Kidney (tissue), 14 donors: Measurements from ENCODE around the gene FHOD3. TPM values are rescaled to one million over a fixed set of nuclear protein-coding genes. Genes with fewer than 3 reads are reported as not detected.

Experiments used
- DNase-seq, 5 donors: peaks; one replicate each; pipeline ENCODE4 v3.0.0-alpha.2; 2013 to 2020
- FAIRE-seq: peaks from 2 replicates; lab custom pipeline; 2012; peaks lifted over from hg19 to GRCh38; lab: Jason Lieb, UNC
- H3K27ac ChIP-seq, 2 donors: one replicate each; pipeline ENCODE4 v1.7.0; 2013; ENCODE audit warnings: low read depth in 2 of 2, low read length in 2 of 2, inconsistent platforms in 1 of 2
- H3K27me3 ChIP-seq: one replicate; pipeline ENCODE4 v1.7.1; 2013; ENCODE audit warnings: low read length, inconsistent platforms; ENCODE audit not compliant: control insufficient read depth, insufficient read depth
- H3K36me3 ChIP-seq, 3 donors: one replicate each; pipeline versions ENCODE4 v1.7.0 to v1.7.1; 2013; ENCODE audit warnings: low read length in 3 of 3, control low read depth in 1 of 3, inconsistent platforms in 1 of 3; ENCODE audit not compliant: insufficient read depth in 3 of 3, control insufficient read depth in 2 of 3
- H3K4me1 ChIP-seq, 3 donors: one replicate each; pipeline versions ENCODE4 v1.7.0 to v1.7.1; 2013; ENCODE audit warnings: low read length in 3 of 3, inconsistent platforms in 1 of 3, low read depth in 1 of 3; ENCODE audit not compliant: control insufficient read depth in 2 of 3, insufficient read depth in 2 of 3
- H3K4me3 ChIP-seq, 3 donors: one replicate each; pipeline versions ENCODE4 v1.7.0 to v1.8.1; 2013; ENCODE audit warnings: low read length in 3 of 3, control low read depth in 1 of 3, inconsistent platforms in 1 of 3
- H3K9ac ChIP-seq, 3 donors: one replicate each; pipeline versions ENCODE4 v1.7.0 to v1.7.1; 2013; ENCODE audit warnings: low read length in 3 of 3, control low read depth in 1 of 3, inconsistent platforms in 1 of 3
- H3K9me3 ChIP-seq, 3 donors: one replicate each; pipeline versions ENCODE4 v1.7.0 to v1.7.1; 2013; ENCODE audit warnings: low read length in 3 of 3, control low read depth in 1 of 3, inconsistent platforms in 1 of 3; ENCODE audit not compliant: control insufficient read depth in 2 of 3, insufficient read depth in 1 of 3
- intact Hi-C: fragments of 100-400 bp; cut with DNase I; formaldehyde crosslinking; loops from one replicate; pipeline ENCODE4 v1.11.1; 2022
- polyA plus RNA-seq: library from polyadenylated mRNA; stranded (reverse); fragments of 350-450 nt; fragmentation: Illumina TruSeq; extraction: RNeasy Lipid Tissue Mini Kit (QIAGEN cat#74804); gene quantifications from one replicate; pipeline ENCODE4 v1.2.3, GENCODE V29; 2014; ENCODE audit warnings: low read depth, low replicate concordance; ENCODE audit not compliant: insufficient read depth
- total RNA-seq: library from RNA; stranded (reverse); fragmentation: NEBNext Ultra II Directional; extraction: Animal tissue kit (Norgen Biotek cat#: 25700); gene quantifications from one replicate; pipeline ENCODE4 v1.2.1, GENCODE V29; 2021
- TF ChIP-seq, protein P1 (sequence below): IDR thresholded peaks from 3 replicates; pipeline ENCODE4 v1.5.1; 2012; ENCODE audit warnings: mild to moderate bottlenecking, moderate library complexity, borderline replicate concordance; ENCODE audit not compliant: insufficient read depth; ENCODE audit errors: extremely low read depth
- donor health status: control.
- donor health status: control.
- donor health status: control.
- donor health status: control.
- donor health status: control.
- donor health status: DM: yes; HTN: yes; CAD: no.
- donor health status: Normal renal cell carcinoma (clear cell type).

FHOD3 gene
- total and polyA plus RNA-seq, 2 donors from 2014 or later = 21.5 to 28.0 TPM

GRCh38 chr18:36485772-36486171 is 188.3 kb downstream of the FHOD3 start:
- no peak for FAIRE-seq
- intact Hi-C loops = no loop called here
- H3K27me3 ChIP-seq = no peaks in the 10 kb centered on the region
- TF ChIP-seq, protein P1, sequence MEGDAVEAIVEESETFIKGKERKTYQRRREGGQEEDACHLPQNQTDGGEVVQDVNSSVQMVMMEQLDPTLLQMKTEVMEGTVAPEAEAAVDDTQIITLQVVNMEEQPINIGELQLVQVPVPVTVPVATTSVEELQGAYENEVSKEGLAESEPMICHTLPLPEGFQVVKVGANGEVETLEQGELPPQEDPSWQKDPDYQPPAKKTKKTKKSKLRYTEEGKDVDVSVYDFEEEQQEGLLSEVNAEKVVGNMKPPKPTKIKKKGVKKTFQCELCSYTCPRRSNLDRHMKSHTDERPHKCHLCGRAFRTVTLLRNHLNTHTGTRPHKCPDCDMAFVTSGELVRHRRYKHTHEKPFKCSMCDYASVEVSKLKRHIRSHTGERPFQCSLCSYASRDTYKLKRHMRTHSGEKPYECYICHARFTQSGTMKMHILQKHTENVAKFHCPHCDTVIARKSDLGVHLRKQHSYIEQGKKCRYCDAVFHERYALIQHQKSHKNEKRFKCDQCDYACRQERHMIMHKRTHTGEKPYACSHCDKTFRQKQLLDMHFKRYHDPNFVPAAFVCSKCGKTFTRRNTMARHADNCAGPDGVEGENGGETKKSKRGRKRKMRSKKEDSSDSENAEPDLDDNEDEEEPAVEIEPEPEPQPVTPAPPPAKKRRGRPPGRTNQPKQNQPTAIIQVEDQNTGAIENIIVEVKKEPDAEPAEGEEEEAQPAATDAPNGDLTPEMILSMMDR = no peak
- H3K4me1 ChIP-seq = no peaks in the 10 kb centered on the region
- H3K36me3 ChIP-seq = no peaks in the 10 kb centered on the region
- no peak overlapping the region for H3K9ac ChIP-seq
- H3K4me3 ChIP-seq = no peak overlapping the region
- H3K27ac ChIP-seq = no peak overlapping the region
- no peak for DNase-seq
- no peaks in the 10 kb centered on the region for H3K9me3 ChIP-seq

DNA sequence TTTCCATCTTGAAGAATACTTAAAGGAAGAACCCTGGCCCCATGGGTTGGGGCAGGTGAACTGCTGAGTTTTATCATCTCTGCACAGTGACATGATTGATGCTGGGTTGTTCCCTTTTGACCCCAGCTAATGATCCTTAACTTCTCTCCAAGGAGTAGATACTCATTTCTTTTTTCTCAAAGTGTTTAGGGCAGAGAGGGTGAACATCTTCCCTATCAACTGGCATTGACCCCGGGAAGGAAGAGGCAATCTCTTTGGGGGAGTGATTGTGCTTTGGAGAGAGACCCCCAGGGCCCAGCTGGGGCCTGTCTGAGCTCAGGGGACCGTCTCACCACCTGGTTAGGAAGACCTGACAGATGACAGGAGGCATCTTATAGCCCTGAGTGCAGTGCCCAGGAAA is 190.6 kb downstream of the FHOD3 start:
- TF ChIP-seq, protein P1 = no peak
- DNase-seq = peak in 3 of 5 donors; percentile 55 to 76 (median 62)
- intact Hi-C loops = no loop called here
- no peak overlapping the region for H3K27ac ChIP-seq
- H3K4me1 ChIP-seq = peaks cover 0 to 7% (median 0%) of the 10 kb centered on the region in 3 donors
- H3K36me3 ChIP-seq = no peaks in the 10 kb centered on the region
- no peaks in the 10 kb centered on the region for H3K27me3 ChIP-seq
- no peak for FAIRE-seq
- H3K9me3 ChIP-seq = no peaks in the 10 kb centered on the region
- no peak overlapping the region for H3K4me3 ChIP-seq
- H3K9ac ChIP-seq = no peak overlapping the region

DNA sequence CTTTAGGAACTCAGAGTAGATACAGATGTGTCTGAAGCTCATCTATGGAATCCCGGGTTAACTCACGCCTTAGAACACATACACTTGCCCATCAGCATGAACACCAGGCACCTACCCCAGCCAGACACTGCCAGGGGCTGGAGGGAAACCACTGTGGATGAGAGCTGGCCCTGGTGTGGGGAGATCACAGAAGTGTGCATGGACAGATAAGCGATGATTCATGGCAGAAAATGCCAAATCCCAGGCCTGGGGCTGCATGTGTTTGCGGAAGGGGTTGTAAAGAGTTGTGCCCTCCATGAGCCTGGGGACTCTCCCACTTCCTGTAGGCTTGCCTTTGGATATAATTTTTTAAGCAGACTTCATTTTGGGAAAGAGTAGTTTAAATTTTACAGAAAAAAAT is 193.4 kb downstream of the FHOD3 start:
- FAIRE-seq (no peak), DNase-seq (no peak)
- no peak overlapping the region for H3K9ac ChIP-seq
- no peaks in the 10 kb centered on the region for H3K27me3 ChIP-seq
- H3K27ac ChIP-seq = no peak overlapping the region
- no peaks in the 10 kb centered on the region for H3K36me3 ChIP-seq
- no peaks in the 10 kb centered on the region for H3K9me3 ChIP-seq
- TF ChIP-seq, protein P1 = no peak
- peaks cover 0 to 17% (median 2%) of the 10 kb centered on the region in 3 donors for H3K4me1 ChIP-seq
- intact Hi-C loops = no loop called here
- no peak overlapping the region for H3K4me3 ChIP-seq
